ENCODE data around the gene HOMEZ.
A peak's percentile ranks its signal among the peaks of the same experiment; 100 is the strongest.

HOMEZ gene

DNA sequence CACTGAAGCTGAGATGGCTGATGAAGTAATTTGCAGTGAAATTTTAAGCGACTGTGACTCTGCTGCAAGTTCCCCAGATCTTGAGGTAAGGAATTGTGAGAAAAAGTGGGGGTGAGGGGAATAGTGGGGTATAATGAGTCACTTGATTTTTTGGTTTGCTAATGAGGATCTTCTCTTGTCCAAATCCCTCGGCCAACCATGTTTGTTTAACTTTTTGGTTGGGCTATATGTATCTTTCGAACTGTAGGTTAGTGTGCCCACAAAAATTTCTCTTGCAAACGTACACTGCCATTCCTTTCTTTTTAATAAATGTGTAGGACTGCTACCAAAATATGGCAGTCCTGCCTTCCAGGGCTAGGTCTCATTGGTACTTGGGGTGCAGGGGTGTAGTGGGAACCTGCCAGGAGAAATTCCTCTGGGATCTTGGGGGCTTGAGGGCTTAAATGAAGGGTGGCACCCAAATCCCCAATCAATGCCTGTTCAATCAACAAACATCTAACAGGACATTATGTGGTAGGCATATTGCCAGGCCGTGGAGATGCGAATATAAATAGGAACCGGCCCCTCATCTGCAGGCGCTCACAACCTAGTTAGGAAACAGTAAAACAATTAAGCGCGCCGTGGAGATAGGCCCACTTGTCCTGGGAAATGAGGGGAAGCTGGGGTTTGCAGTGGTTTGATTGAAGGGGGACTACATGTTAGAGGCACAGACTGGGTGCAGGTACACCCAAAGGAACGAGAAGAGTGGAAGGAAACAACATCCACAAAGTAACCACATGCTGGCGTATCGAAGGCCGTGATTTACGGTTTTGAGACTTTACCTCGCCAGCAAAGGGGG, 34.0 kb upstream of the HOMEZ start (continued):
- TF ChIP-seq ZNF266 (tag by site-specific recombination; IDR thresholded peaks at IDR 0.05; ENCODE audit: low read depth) = no peak
- no peak for TF ChIP-seq PATZ1 (tag by site-specific recombination; IDR thresholded peaks at IDR 0.05)
- TF ChIP-seq ZFP41 (tag by site-specific recombination; IDR thresholded peaks at IDR 0.05; ENCODE audit: borderline replicate concordance) = no peak
- TF ChIP-seq ZNF449 (tag by site-specific recombination; IDR thresholded peaks at IDR 0.05) = peak; percentile 63; the same call in 1 of the 2 replicates
- no peak for TF ChIP-seq ZNF157 (tag by site-specific recombination; IDR thresholded peaks at IDR 0.05)
- TF ChIP-seq TCF7L2 (IDR thresholded peaks at IDR 0.05; ENCODE audit: borderline replicate concordance, low read depth, low read length) = no peak
- TF ChIP-seq ZNF76 (tag by site-specific recombination; IDR thresholded peaks at IDR 0.05; ENCODE audit: borderline replicate concordance, low read depth) = no peak
- TF ChIP-seq ZNF16 (tag by site-specific recombination; IDR thresholded peaks at IDR 0.05; ENCODE audit: low read depth) = no peak
- TF ChIP-seq ZNF292 (tag by site-specific recombination; IDR thresholded peaks at IDR 0.05; ENCODE audit: borderline replicate concordance, low read depth) = no peak
- no peak for TF ChIP-seq ZNF837 (tag by site-specific recombination; IDR thresholded peaks at IDR 0.05)
- TF ChIP-seq ZFP37 (tag by site-specific recombination; IDR thresholded peaks at IDR 0.05) = no peak

DNA sequence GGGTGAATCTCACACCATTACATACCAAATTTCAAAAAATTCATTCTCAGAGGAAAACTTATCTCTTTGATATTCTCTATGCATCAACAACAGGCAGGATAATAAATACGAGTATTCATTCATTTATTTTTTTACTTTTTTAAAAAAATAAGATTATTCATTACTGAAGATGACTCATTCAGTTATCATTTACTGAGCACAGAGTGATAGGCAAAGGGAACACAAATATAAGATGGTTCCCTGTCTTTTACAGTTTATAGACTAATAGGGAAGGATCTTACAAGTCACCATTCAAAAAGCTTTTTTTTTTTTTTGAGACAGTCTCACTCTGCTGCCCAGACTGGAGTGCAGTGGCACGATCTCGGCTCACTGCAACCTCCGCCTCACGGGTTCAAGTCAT, 30.4 kb upstream of the HOMEZ start:
- H3K4me1 ChIP-seq (ENCODE audit: control insufficient read depth, insufficient read depth, low read length) = peaks cover 7% of the 10 kb centered on the region; the same call in 1 of the 2 replicates
- POLR2A ChIA-PET = interaction anchor here (7.9 kb wide), 1 partner anchor 12 kb away, joined by 170 read pairs; the partner anchor contains the start of genes BCL2L2 and PPP1R3E
- H3K27ac ChIP-seq (ENCODE audit: extremely low read depth, low read depth, low read length) = no peak overlapping the region

DNA sequence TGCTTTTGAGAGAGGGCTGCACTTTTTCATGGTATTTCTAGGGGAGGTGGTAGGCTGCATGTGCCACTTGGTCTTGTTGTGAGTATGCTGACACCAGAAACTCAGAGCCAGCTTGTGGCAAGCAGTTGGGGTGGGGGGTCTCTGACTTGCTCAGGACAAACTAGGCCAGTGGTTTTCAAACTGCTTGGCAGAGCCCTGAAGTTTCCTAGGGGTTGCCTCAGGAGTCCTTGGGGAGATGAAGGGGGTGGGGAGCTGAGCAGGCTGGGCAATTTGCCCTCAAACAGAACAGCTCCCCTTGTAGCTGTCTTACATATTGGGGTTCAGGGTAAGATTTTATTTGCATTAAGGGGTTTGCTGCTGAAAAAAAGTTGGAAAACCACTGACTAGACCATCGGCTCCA, 24.6 kb upstream of the HOMEZ start:
- no peak overlapping the region for H3K27ac ChIP-seq (ENCODE audit: extremely low read depth, low read depth, low read length)
- H3K36me3 ChIP-seq (ENCODE audit: control insufficient read depth in 2 of 2, insufficient read depth in 1 of 2, low read length in 2 of 2) = peaks cover 16 to 52% of the 10 kb centered on the region in 2 experiments
- TF ChIP-seq ZNF184 (tag by site-specific recombination; IDR thresholded peaks at IDR 0.05) = no peak
- TF ChIP-seq ZNF501 (tag by site-specific recombination; IDR thresholded peaks at IDR 0.05) = no peak
- no peak for TF ChIP-seq ZNF792 (tag by site-specific recombination; IDR thresholded peaks at IDR 0.05)
- TF ChIP-seq GLIS2 (tag by site-specific recombination; IDR thresholded peaks at IDR 0.05) = no peak
- no peak for TF ChIP-seq ZNF146 (tag by site-specific recombination; IDR thresholded peaks at IDR 0.05)
- no peak for TF ChIP-seq ZNF514 (tag by site-specific recombination; IDR thresholded peaks at IDR 0.05)
- TF ChIP-seq ZNF654 (tag by site-specific recombination; IDR thresholded peaks at IDR 0.05; ENCODE audit: low read depth) = no peak
- no peak for TF ChIP-seq ZFHX2 (tag by site-specific recombination; conservative IDR thresholded peaks at IDR 0.05)
- TF ChIP-seq ZNF157 (tag by site-specific recombination; IDR thresholded peaks at IDR 0.05) = no peak
- no peak for TF ChIP-seq ZBTB48 (tag by site-specific recombination; IDR thresholded peaks at IDR 0.05)
- no peak for TF ChIP-seq MEIS1 (CRISPR knock-in tag; IDR thresholded peaks at IDR 0.05; ENCODE audit: borderline replicate concordance)
- no peak overlapping the region for H3K4me3 ChIP-seq (ENCODE audit: low read depth, low read length)
- no peaks in the 10 kb centered on the region for H3K9me3 ChIP-seq (ENCODE audit: control insufficient read depth, insufficient read depth, low read depth, low read length)
- POLR2A ChIA-PET = interaction anchor here (1.7 to 3.2 kb wide), 2 partner anchors 8 to 11 kb away, joined by 5 to 19 read pairs; partner anchors contain the start of genes PABPN1 and PPP1R3E
- CTCF ChIA-PET = no interaction called here
- peaks cover 6% of the 10 kb centered on the region; the same call in 1 of the 2 replicates for H3K4me1 ChIP-seq (ENCODE audit: control insufficient read depth, insufficient read depth, low read length)

More for the DNA sequence above, 30.4 kb upstream of the HOMEZ start:
- H3K4me3 ChIP-seq (ENCODE audit: low read depth, low read length) = no peak overlapping the region
- H3K9me3 ChIP-seq (ENCODE audit: control insufficient read depth, insufficient read depth, low read depth, low read length) = no peaks in the 10 kb centered on the region
- H3K36me3 ChIP-seq (ENCODE audit: control insufficient read depth in 2 of 2, insufficient read depth in 1 of 2, low read length in 2 of 2) = peaks cover 14 to 20% of the 10 kb centered on the region in 2 experiments
- TF ChIP-seq ZBTB48 (tag by site-specific recombination; IDR thresholded peaks at IDR 0.05) (no peak), ZNF133 (tag by site-specific recombination; IDR thresholded peaks at IDR 0.05) (no peak)
- CTCF ChIA-PET = interaction anchor here (0.7 kb wide), 1 partner anchor 8 kb away, joined by 3 read pairs; no protein-coding TSS in a partner anchor
